Measurements from ENCODE around the gene CRB2. TPM values are rescaled to one million over a fixed set of nuclear protein-coding genes. Genes with fewer than 3 reads are reported as not detected.
A peak's percentile ranks its signal among the peaks of the same experiment; 100 is the strongest.
"Not testable (repeated sequence)": the region's sequence is repeated elsewhere in the genome, so short reads cannot be mapped to it uniquely, and the experiment has no call there.

CRB2 gene
- total RNA-seq, 1 donor from 2014 or later: 0.93 TPM

- DNase-seq (no peak), ATAC-seq (peak; percentile 7)
- TF ChIP-seq CTCF (IDR thresholded peaks at IDR 0.05): no peak
- Histone ChIP-seq H3K4me3 (no peak overlapping the region), H3K9me3 (no peaks in the 10 kb centered on the region), H3K27me3 (no peaks in the 10 kb centered on the region), H3K4me1 (peaks cover 3% of the 10 kb centered on the region), H3K27ac (no peak overlapping the region), H3K36me3 (no peaks in the 10 kb centered on the region)
- intact Hi-C loops (cut with DNase I): no loop called here
Measured at GRCh38 chr9:123331346-123332060, 24.5 kb upstream of the CRB2 start.

- H3K4me3 ChIP-seq; H3K9me3 ChIP-seq; H3K4me1 ChIP-seq; H3K36me3 ChIP-seq; H3K27me3 ChIP-seq; ATAC-seq; intact Hi-C loops (cut with DNase I); DNase-seq; H3K27ac ChIP-seq: not testable (repeated sequence)
Measured at GRCh38 chr9:123333058-123333669, 22.8 kb upstream of the CRB2 start.

GRCh38 chr9:123334639-123335038, 21.4 kb upstream of the CRB2 start:
- intact Hi-C loops (cut with DNase I): no loop called here
- ATAC-seq: no peak
- Histone ChIP-seq H3K4me1 (peaks cover 2% of the 10 kb centered on the region), H3K9me3 (no peaks in the 10 kb centered on the region), H3K27ac (no peak overlapping the region), H3K27me3 (no peaks in the 10 kb centered on the region), H3K36me3 (no peaks in the 10 kb centered on the region), H3K4me3 (no peak overlapping the region)
- DNase-seq: no peak
- TF ChIP-seq CTCF (IDR thresholded peaks at IDR 0.05): no peak

GRCh38 chr9:123335193-123335985, 20.6 kb upstream of the CRB2 start:
- peak; percentile 57 for ATAC-seq

GRCh38 chr9:123335986-123336329, 20.0 kb upstream of the CRB2 start:
- H3K27ac ChIP-seq: no peak overlapping the region
- intact Hi-C loops (cut with DNase I): no loop called here
- H3K36me3 ChIP-seq: no peaks in the 10 kb centered on the region
- ATAC-seq: peak; percentile 55
- H3K9me3 ChIP-seq: no peaks in the 10 kb centered on the region
- no peaks in the 10 kb centered on the region for H3K27me3 ChIP-seq
- no peak for DNase-seq
- peaks cover 10% of the 10 kb centered on the region for H3K4me1 ChIP-seq
- no peak for TF ChIP-seq CTCF (IDR thresholded peaks at IDR 0.05)
- no peak overlapping the region for H3K4me3 ChIP-seq

More at GRCh38 chr9:123335193-123335985, 20.6 kb upstream of the CRB2 start:
- no peaks in the 10 kb centered on the region for H3K27me3 ChIP-seq
- peak; percentile 74 for DNase-seq
- H3K36me3 ChIP-seq: no peaks in the 10 kb centered on the region
- H3K9me3 ChIP-seq: no peaks in the 10 kb centered on the region
- no peak overlapping the region for H3K27ac ChIP-seq
- intact Hi-C loops (cut with DNase I): no loop called here
- no peak for TF ChIP-seq CTCF (IDR thresholded peaks at IDR 0.05)
- H3K4me1 ChIP-seq: peaks cover 10% of the 10 kb centered on the region
- H3K4me3 ChIP-seq: no peak overlapping the region

GRCh38 chr9:123336449-123336848, 19.5 kb upstream of the CRB2 start:
- no peak overlapping the region for H3K4me3 ChIP-seq
- H3K4me1 ChIP-seq: peaks cover 10% of the 10 kb centered on the region
- DNase-seq (no peak), ATAC-seq (peak; percentile 3)
- no peaks in the 10 kb centered on the region for H3K36me3 ChIP-seq
- no peaks in the 10 kb centered on the region for H3K27me3 ChIP-seq
- no peak overlapping the region for H3K27ac ChIP-seq
- intact Hi-C loops (cut with DNase I): no loop called here
- no peak for TF ChIP-seq CTCF (IDR thresholded peaks at IDR 0.05)
- H3K9me3 ChIP-seq: no peaks in the 10 kb centered on the region

Measured in upper lobe of right lung (tissue), 1 donor.